PFSK-1 (cell line): Measurements from ENCODE around the gene APOL4.

Experiments used
- FOXP2 ChIP-seq: optimal IDR thresholded peaks from 2 replicates; pipeline ENCODE3; 2011; ENCODE audit warnings: borderline replicate concordance, control low read depth, inconsistent platforms; ENCODE audit not compliant: insufficient read depth; ENCODE audit errors: extremely low read length, extremely low read depth
- POLR2AphosphoS5 ChIP-seq: IDR thresholded peaks from 2 replicates; pipeline ENCODE4 v1.6.1; 2012; ENCODE audit warnings: low read depth, mild to moderate bottlenecking, control low read depth, low read length, moderate library complexity
- SIN3A ChIP-seq: IDR thresholded peaks from 2 replicates; pipeline ENCODE4 v1.6.1; 2012; ENCODE audit warnings: mild to moderate bottlenecking, low read length, moderate library complexity, borderline replicate concordance; ENCODE audit not compliant: insufficient read depth
- TAF1 ChIP-seq: IDR thresholded peaks from 2 replicates; pipeline ENCODE4 v1.6.1; 2012; ENCODE audit warnings: low read length, control low read depth, borderline replicate concordance; ENCODE audit not compliant: insufficient read depth
- TF ChIP-seq, protein P1 (sequence below), 2 experiments: IDR thresholded peaks; 2 replicates each; pipeline versions ENCODE4 v1.6.1 to v1.8.0; 2011 to 2012; ENCODE audit warnings: low read depth in 2 of 2, low read length in 2 of 2, control low read depth in 1 of 2, inconsistent platforms in 1 of 2, mild to moderate bottlenecking in 1 of 2, moderate library complexity in 1 of 2; ENCODE audit not compliant: insufficient read depth in 1 of 2

- TF ChIP-seq, protein P1, sequence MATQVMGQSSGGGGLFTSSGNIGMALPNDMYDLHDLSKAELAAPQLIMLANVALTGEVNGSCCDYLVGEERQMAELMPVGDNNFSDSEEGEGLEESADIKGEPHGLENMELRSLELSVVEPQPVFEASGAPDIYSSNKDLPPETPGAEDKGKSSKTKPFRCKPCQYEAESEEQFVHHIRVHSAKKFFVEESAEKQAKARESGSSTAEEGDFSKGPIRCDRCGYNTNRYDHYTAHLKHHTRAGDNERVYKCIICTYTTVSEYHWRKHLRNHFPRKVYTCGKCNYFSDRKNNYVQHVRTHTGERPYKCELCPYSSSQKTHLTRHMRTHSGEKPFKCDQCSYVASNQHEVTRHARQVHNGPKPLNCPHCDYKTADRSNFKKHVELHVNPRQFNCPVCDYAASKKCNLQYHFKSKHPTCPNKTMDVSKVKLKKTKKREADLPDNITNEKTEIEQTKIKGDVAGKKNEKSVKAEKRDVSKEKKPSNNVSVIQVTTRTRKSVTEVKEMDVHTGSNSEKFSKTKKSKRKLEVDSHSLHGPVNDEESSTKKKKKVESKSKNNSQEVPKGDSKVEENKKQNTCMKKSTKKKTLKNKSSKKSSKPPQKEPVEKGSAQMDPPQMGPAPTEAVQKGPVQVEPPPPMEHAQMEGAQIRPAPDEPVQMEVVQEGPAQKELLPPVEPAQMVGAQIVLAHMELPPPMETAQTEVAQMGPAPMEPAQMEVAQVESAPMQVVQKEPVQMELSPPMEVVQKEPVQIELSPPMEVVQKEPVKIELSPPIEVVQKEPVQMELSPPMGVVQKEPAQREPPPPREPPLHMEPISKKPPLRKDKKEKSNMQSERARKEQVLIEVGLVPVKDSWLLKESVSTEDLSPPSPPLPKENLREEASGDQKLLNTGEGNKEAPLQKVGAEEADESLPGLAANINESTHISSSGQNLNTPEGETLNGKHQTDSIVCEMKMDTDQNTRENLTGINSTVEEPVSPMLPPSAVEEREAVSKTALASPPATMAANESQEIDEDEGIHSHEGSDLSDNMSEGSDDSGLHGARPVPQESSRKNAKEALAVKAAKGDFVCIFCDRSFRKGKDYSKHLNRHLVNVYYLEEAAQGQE (IDR thresholded peaks at IDR 0.05; ENCODE audit: insufficient read depth in 1 of 2, low read depth in 2 of 2, low read length in 2 of 2), result no peak
- TF ChIP-seq POLR2AphosphoS5, result no peak
- TF ChIP-seq TAF1, result no peak
- no peak for TF ChIP-seq SIN3A
- TF ChIP-seq FOXP2, result no peak
Measured at GRCh38 chr22:36141481-36141880, 60.1 kb downstream of the APOL4 start.
